GM18951 (cell line): Measurements from ENCODE around the gene SH3TC2.

Experiments used
- POLR2A ChIP-seq: IDR thresholded peaks from 4 replicates; pipeline ENCODE4 v1.6.1; 2011; ENCODE audit warnings: mild to moderate bottlenecking; ENCODE audit not compliant: insufficient read length, insufficient read depth; ENCODE audit errors: extremely low read depth
- in situ Hi-C: fragments of 300-500 bp; cut with MboI; formaldehyde crosslinking; loops from one replicate; pipeline ENCODE4 v1.12.0; 2022; ENCODE audit warnings: low sequenced_read_pairs, mixed read lengths, inconsistent platforms; ENCODE audit not compliant: unreplicated experiment

SH3TC2 gene

GRCh38 chr5:148976569-148977381, 86.1 kb downstream of the SH3TC2 start:
- in situ Hi-C loops: no loop called here
- TF ChIP-seq POLR2A: no peak

- in situ Hi-C loops: no loop called here
- TF ChIP-seq POLR2A: no peak
These were observed 88.1 kb downstream of the SH3TC2 start for GRCh38 chr5:148974642-148975327.

DNA sequence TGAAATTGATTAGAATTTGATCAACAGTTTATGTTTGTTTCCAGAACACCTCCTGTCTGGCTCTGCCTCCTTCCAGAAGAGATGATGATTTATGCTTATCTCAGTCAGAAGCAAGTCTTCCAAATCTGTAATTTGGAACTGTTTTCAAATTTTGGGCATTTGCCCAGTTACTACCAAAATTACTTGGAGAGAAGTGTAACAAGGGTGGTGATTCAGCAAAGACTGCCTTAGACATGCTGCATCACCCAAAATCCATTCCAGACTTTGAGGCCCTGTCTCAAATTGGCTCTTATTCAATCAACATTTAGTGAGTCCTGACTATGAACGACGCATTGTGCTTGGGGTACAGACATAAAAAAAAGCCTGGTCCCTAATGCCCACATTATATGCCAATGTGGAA, 89.4 kb downstream of the SH3TC2 start:
- TF ChIP-seq POLR2A: no peak
- in situ Hi-C loops: no loop called here

DNA sequence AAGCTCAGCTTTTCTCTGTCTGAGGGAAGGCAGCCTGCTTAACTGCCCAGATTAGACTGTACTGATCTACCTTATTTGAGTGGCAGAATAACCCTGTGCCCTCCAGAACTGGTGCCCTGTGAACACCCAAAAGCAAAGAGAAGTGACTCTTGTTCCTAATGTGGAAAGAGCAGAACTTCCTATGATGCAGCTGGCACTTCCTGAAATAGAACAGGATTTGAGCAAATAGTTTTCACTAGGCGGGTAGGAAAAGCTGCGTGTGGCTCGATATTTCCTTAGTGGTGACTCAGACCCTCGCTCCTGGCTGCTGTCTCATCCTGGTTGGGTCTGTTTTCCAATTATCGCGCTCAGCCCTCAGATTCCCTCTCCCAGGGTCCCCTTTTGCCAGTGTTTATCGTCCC, 89.9 kb downstream of the SH3TC2 start:
- in situ Hi-C loops: no loop called here
- no peak for TF ChIP-seq POLR2A

DNA sequence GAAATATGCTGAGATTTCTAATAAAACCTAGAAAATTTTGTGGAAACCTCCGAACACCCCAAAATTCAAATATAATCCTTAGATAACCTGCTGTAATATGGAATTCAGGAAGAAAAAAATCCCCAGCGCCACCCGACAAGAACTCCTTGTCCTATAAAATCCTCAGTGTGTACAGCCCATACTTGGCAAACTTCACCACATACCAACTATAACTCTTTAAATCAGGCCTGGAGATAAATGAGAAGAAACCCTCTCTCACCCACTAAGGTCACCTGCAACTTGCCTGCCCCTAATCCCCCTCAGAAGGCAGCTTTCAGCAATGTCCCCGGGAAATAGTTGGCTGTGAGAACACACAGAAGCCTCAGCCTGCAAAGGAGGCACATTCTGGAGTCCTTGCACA, 90.5 kb downstream of the SH3TC2 start:
- in situ Hi-C loops: no loop called here
- TF ChIP-seq POLR2A: no peak

DNA sequence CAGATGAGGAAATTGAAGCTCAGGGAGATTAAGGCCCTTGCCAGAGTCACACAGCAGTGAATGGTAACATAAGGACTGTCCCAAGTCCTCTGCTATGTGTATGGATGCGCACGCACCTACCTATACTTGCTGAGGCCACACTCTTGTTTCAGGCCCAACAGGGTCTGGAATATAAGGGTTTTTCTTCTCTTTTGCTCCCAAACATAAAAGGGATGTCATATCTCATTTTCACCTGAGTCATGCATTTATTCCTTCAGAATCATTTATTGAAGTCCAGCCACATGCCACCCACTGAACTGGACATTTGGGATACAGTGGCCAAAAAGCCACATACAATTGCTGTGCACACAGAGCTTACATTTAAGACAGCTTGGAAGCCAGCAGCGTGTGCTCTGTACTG, 92.0 kb downstream of the SH3TC2 start:
- in situ Hi-C loops: no loop called here

GRCh38 chr5:148970228-148970627, 92.6 kb downstream of the SH3TC2 start:
- in situ Hi-C loops: no loop called here
- no peak for TF ChIP-seq POLR2A

More for the DNA sequence above, 92.0 kb downstream of the SH3TC2 start:
- TF ChIP-seq POLR2A: no peak

- in situ Hi-C loops: no loop called here
These were observed 93.6 kb downstream of the SH3TC2 start for GRCh38 chr5:148969291-148969690.

GRCh38 chr5:148968311-148968710, 94.6 kb downstream of the SH3TC2 start:
- in situ Hi-C loops: no loop called here
- no peak for TF ChIP-seq POLR2A

More at GRCh38 chr5:148969291-148969690, 93.6 kb downstream of the SH3TC2 start:
- TF ChIP-seq POLR2A: no peak

DNA sequence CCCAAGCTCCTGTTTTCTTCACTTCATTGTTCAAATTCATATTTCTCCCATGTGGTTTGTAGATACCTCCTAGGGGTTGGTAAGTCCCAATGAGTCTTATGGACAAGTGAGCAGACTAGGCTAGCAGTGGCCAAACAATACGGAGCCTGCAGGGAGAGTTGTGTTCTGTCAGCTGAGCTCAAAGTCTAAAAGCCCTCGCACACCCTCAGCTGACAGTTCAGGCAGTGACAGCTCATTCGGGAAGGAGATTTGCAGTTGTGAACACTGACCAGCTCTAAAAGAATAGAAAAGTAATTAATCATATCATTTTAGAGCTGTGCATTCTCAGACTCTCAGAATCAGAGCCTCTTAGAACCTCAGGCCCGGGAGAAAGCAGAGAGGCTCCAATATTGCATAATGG, 95.1 kb downstream of the SH3TC2 start:
- in situ Hi-C loops: no loop called here
- TF ChIP-seq POLR2A: no peak

DNA sequence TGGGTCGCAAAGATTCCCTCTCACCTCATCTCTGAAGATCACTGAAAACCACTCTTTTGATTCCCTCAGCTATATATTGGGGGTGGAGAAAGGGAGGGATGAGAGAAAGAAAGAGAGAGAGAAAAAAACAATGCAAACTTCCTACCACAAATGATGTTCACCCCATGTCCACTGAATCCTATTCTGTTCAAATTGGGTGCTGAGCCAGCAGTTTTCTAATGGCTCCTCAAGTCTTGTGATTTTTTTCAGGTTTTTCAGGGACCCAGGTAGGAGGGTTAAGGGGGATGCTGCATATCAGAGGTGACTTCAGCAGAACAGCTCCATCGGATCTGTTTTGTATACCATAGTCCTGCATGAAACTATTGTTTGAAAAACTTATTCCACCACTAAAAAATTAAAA, 95.9 kb downstream of the SH3TC2 start:
- TF ChIP-seq POLR2A: no peak
- in situ Hi-C loops: no loop called here

DNA sequence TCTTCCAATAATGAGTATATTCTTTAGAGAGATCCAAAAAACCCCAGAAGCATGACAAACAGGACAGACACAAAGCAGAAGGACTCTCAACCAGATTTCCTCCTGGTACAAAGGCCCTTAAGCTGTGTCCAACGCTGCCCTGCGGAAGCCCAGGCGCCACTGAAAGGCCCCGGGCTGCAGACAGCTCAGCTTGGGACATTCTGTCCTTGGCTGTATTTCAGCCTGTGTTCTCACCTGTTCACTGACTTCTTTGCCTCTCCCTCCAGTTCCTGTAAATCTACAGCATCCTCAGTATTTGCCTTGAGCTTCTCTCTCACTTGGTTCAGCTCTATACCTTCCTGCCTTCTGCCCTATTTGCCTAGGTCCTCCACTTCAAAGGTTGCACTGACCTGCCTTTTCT, 96.5 kb downstream of the SH3TC2 start:
- in situ Hi-C loops: no loop called here
- TF ChIP-seq POLR2A: no peak

GRCh38 chr5:148965511-148966265, 97.2 kb downstream of the SH3TC2 start:
- in situ Hi-C loops: no loop called here

More at GRCh38 chr5:148965511-148966265, 97.2 kb downstream of the SH3TC2 start:
- no peak for TF ChIP-seq POLR2A
